ENCODE measurements around the gene FTCDNL1. TPM values are rescaled to one million over a fixed set of nuclear protein-coding genes. Genes with fewer than 3 reads are reported as not detected.

Gene FTCDNL1
- total RNA-seq, 2 donors from 2014 or later, result 0.70 to 1.5 TPM

- Histone ChIP-seq H3K27me3 (ENCODE audit: control insufficient read depth, insufficient read depth, low read length, poor library complexity, severe bottlenecking) (no peaks in the 10 kb centered on the region), H3K4me1 (ENCODE audit: control insufficient read depth, insufficient read depth, low read length) (no peaks in the 10 kb centered on the region), H3K27ac (ENCODE audit: low read depth, low read length) (no peak overlapping the region), H3K9me3 (ENCODE audit: control insufficient read depth, low read length) (peaks cover 5% of the 10 kb centered on the region), H3K4me3 (ENCODE audit: low read length) (no peak overlapping the region), H3K36me3 (ENCODE audit: control insufficient read depth, insufficient read depth, low read length) (no peaks in the 10 kb centered on the region), H3K9ac (ENCODE audit: extremely low read depth, low read length, poor library complexity, severe bottlenecking) (no peak overlapping the region)
- Mint-ChIP-seq H3K27me3 (ENCODE audit: insufficient read depth) (no peaks in the 10 kb centered on the region), H3K27ac (no peak overlapping the region), H3K4me1 (no peaks in the 10 kb centered on the region), H3K9me3 (peaks cover 8% of the 10 kb centered on the region), H3K36me3 (ENCODE audit: low read depth) (no peaks in the 10 kb centered on the region), H3K4me3 (no peak overlapping the region)
- 96 to 100% methylated on average over 1 of the region's 1 CpG for WGBS, 2 experiments (ENCODE audit: insufficient coverage in 1 of 2, insufficient read length in 1 of 2)
- DNase-seq, result no peak
- TF ChIP-seq CTCF (conservative IDR thresholded peaks at IDR 0.05), result no peak
Observed at GRCh38 chr2:199710551-199710950, 140.4 kb downstream of the FTCDNL1 start.

Other genes with a start within 250 kb of the FTCDNL1 start
- gene C2orf69, start 60.1 kb upstream of the FTCDNL1 start, total RNA-seq, result 10 to 100 TPM; 16.3 to 24.6 TPM
- gene TYW5, start 104.3 kb upstream of the FTCDNL1 start, total RNA-seq, result 10 to 100 TPM; 16.0 to 16.3 TPM
- gene MAIP1, start 104.4 kb upstream of the FTCDNL1 start, total RNA-seq, result 10 to 100 TPM; 20.9 to 23.7 TPM

Data from endodermal cell (in vitro differentiated cells).